T-helper 1 cell treated with Interleukin-12 subunit alpha and Interleukin-12 subunit beta and Interleukin-4 antibody, amounts not matched to agents 30 μg/mL and 1 μg/mL, for 36 hours (primary cell): ENCODE results near the gene BEND7.
"Not testable (repeated sequence)": the region's sequence is repeated elsewhere in the genome, so short reads cannot be mapped to it uniquely, and the experiment has no call there.

Experiments used
- H3K27ac Mint-ChIP-seq: one replicate; pipeline ENCODE4 v1.8.0; 2021; ENCODE audit warnings: mild to moderate bottlenecking, mixed read lengths
- H3K27me3 Mint-ChIP-seq: one replicate; pipeline ENCODE4 v1.8.0; 2021; ENCODE audit warnings: low read depth, mixed read lengths
- H3K36me3 Mint-ChIP-seq: one replicate; pipeline ENCODE4 v1.8.0; 2021; ENCODE audit warnings: low read depth, mixed read lengths
- H3K4me1 Mint-ChIP-seq: one replicate; pipeline ENCODE4 v1.8.0; 2021; ENCODE audit warnings: low read depth, mixed read lengths
- H3K4me3 Mint-ChIP-seq: one replicate; pipeline ENCODE4 v1.8.0; 2021; ENCODE audit warnings: mild to moderate bottlenecking, moderate library complexity, mixed read lengths
- H3K9me3 Mint-ChIP-seq: one replicate; pipeline ENCODE4 v1.8.0; 2021; ENCODE audit warnings: mixed read lengths

Gene BEND7

GRCh38 chr10:13437026-13437555 lies 91.7 kb downstream of the BEND7 start:
- H3K36me3 Mint-ChIP-seq = no peaks in the 10 kb centered on the region
- no peak overlapping the region for H3K27ac Mint-ChIP-seq
- H3K27me3 Mint-ChIP-seq = peaks cover 55% of the 10 kb centered on the region
- no peaks in the 10 kb centered on the region for H3K9me3 Mint-ChIP-seq
- H3K4me1 Mint-ChIP-seq = peaks cover 7% of the 10 kb centered on the region
- H3K4me3 Mint-ChIP-seq = no peak overlapping the region

GRCh38 chr10:13427943-13428342 lies 100.9 kb downstream of the BEND7 start:
- H3K9me3 Mint-ChIP-seq, H3K4me1 Mint-ChIP-seq, H3K36me3 Mint-ChIP-seq, H3K27ac Mint-ChIP-seq, H3K4me3 Mint-ChIP-seq: not testable (repeated sequence)
- peaks cover 19% of the 10 kb centered on the region for H3K27me3 Mint-ChIP-seq

GRCh38 chr10:13425397-13425796 lies 103.4 kb downstream of the BEND7 start:
- no peaks in the 10 kb centered on the region for H3K36me3 Mint-ChIP-seq
- H3K4me3 Mint-ChIP-seq = no peak overlapping the region
- H3K27me3 Mint-ChIP-seq = peaks cover 17% of the 10 kb centered on the region
- H3K4me1 Mint-ChIP-seq = no peaks in the 10 kb centered on the region
- no peak overlapping the region for H3K27ac Mint-ChIP-seq
- H3K9me3 Mint-ChIP-seq = no peaks in the 10 kb centered on the region

GRCh38 chr10:13422800-13423199 lies 106.0 kb downstream of the BEND7 start:
- H3K27ac Mint-ChIP-seq = no peak overlapping the region

DNA sequence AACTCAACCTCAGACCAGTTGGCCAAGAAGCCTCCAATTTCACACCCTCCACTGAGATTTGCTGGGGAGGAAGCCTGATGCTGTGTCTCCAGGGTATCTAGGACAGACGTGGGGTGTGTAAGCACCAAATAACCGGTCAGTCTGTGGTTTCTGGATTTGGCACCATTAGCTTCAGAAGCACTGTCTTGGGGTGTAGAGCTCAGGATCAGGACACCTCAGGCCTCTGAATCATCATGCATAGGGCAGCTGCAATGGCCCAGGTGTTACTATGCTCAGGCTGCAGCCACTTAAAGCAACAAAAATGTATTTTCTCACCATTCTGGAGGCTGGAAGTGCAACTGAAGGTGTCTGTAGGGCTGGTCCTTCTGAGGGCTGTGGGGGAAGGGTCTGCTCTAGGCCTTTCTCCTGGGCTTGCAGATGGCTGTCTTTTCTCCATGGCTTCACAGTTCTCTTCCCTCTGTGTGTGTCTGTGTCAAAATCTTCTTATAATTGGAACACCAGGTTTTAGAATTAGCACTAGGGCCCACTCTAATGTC lies 107.4 kb downstream of the BEND7 start:
- Mint-ChIP-seq H3K36me3 (no peaks in the 10 kb centered on the region), H3K27ac (no peak overlapping the region), H3K9me3 (no peaks in the 10 kb centered on the region), H3K27me3 (peaks cover 10% of the 10 kb centered on the region), H3K4me1 (no peaks in the 10 kb centered on the region), H3K4me3 (no peak overlapping the region)

More at GRCh38 chr10:13422800-13423199, 106.0 kb downstream of the BEND7 start:
- Mint-ChIP-seq H3K4me3 (no peak overlapping the region), H3K9me3 (no peaks in the 10 kb centered on the region), H3K27me3 (peaks cover 17% of the 10 kb centered on the region), H3K4me1 (no peaks in the 10 kb centered on the region), H3K36me3 (no peaks in the 10 kb centered on the region)

GRCh38 chr10:13420532-13421307 lies 108.1 kb downstream of the BEND7 start:
- Mint-ChIP-seq H3K4me3 (no peak overlapping the region), H3K27me3 (peaks cover 4% of the 10 kb centered on the region), H3K4me1 (no peaks in the 10 kb centered on the region), H3K27ac (no peak overlapping the region), H3K36me3 (no peaks in the 10 kb centered on the region), H3K9me3 (no peaks in the 10 kb centered on the region)

DNA sequence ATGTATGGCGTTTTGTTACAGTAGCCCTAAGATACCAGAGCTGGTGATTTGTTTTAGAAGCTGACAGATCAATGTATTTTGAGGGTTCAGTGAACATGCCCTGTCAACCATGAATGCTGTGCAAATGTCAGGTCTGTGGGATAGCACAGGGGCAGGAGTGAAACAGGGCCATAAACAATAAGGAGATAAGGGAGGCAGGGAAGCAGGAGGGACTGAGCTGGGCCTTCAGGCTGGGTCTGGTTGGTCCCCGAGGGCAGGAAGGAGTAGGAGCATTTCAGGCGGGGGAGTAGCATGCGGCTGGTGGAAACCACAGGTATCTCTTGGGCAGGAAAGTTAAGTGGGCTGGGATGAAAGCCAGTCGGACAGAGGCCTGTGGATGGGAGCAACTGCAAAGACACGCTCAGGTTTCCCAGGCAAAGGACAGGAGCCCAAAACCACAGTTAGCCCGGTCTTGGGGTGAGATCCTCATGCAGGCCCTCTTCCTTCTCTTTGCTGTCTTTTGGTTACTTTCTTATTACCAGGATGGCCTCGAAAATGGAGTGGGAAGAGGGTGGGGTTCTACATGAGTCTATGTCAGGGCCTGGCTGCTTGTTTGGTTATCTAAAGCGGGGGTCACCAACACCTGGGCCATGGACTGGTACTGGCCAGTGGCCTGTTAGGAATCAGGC lies 111.2 kb downstream of the BEND7 start:
- H3K4me3 Mint-ChIP-seq = no peak overlapping the region
- H3K9me3 Mint-ChIP-seq = peaks cover 3% of the 10 kb centered on the region
- no peaks in the 10 kb centered on the region for H3K27me3 Mint-ChIP-seq
- H3K4me1 Mint-ChIP-seq = no peaks in the 10 kb centered on the region
- H3K36me3 Mint-ChIP-seq = no peaks in the 10 kb centered on the region
- no peak overlapping the region for H3K27ac Mint-ChIP-seq

DNA sequence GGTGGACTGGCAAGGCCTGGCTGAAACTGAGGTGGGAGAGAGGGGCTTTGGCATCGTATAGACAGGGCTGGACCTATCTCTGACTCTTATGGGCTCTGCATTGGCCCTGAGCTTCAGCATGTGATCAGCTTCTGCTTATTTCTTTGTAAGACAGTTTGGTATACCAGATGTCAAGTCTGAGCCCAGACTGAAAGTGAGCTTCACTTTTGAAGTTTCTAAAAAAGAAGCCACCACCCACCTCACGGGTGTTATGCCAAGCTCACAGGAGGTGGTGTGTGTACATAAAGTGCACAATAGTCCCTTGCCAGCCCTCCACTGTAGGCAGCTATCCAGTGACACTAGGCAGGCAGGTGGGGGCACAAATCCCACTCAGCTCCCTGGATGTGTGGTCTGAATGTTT lies 112.1 kb downstream of the BEND7 start:
- no peaks in the 10 kb centered on the region for H3K36me3 Mint-ChIP-seq
- no peaks in the 10 kb centered on the region for H3K27me3 Mint-ChIP-seq
- H3K4me1 Mint-ChIP-seq = no peaks in the 10 kb centered on the region
- H3K27ac Mint-ChIP-seq = no peak overlapping the region
- peaks cover 3% of the 10 kb centered on the region for H3K9me3 Mint-ChIP-seq
- H3K4me3 Mint-ChIP-seq = no peak overlapping the region

DNA sequence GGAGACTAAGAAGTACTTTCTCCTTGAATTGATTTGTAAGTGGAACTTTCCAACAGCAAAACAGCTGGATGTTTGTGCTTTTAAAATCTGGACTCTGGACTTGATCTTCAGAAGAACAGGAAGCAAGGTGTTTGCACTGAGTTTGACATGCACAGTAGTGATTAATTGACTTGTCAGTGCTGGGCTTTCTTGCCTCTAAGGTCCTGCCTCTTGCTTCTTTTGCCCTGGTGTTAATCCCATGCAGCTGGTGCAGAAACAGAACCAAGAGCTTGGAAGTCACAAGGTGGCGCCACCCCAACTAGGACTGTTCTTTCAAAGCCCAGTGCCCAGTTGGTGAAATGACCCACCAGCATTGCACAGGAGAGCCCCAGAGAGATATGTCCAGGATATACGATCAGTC lies 114.0 kb downstream of the BEND7 start:
- Mint-ChIP-seq H3K4me3 (no peak overlapping the region), H3K9me3 (peaks cover 3% of the 10 kb centered on the region), H3K27me3 (no peaks in the 10 kb centered on the region), H3K36me3 (no peaks in the 10 kb centered on the region), H3K27ac (no peak overlapping the region), H3K4me1 (no peaks in the 10 kb centered on the region)

GRCh38 chr10:13414137-13414536 lies 114.7 kb downstream of the BEND7 start:
- Mint-ChIP-seq H3K4me1 (no peaks in the 10 kb centered on the region), H3K4me3 (no peak overlapping the region), H3K27me3 (no peaks in the 10 kb centered on the region), H3K9me3 (peaks cover 3% of the 10 kb centered on the region), H3K27ac (no peak overlapping the region), H3K36me3 (no peaks in the 10 kb centered on the region)

GRCh38 chr10:13412894-13413293 lies 115.9 kb downstream of the BEND7 start:
- peaks cover 4% of the 10 kb centered on the region for H3K27me3 Mint-ChIP-seq
- H3K9me3 Mint-ChIP-seq = peaks cover 3% of the 10 kb centered on the region
- no peak overlapping the region for H3K4me3 Mint-ChIP-seq
- no peaks in the 10 kb centered on the region for H3K4me1 Mint-ChIP-seq
- no peak overlapping the region for H3K27ac Mint-ChIP-seq
- H3K36me3 Mint-ChIP-seq = no peaks in the 10 kb centered on the region

GRCh38 chr10:13404791-13405190 lies 124.0 kb downstream of the BEND7 start:
- no peak overlapping the region for H3K4me3 Mint-ChIP-seq
- H3K27ac Mint-ChIP-seq = no peak overlapping the region
- no peaks in the 10 kb centered on the region for H3K4me1 Mint-ChIP-seq
- H3K27me3 Mint-ChIP-seq = peaks cover 7% of the 10 kb centered on the region
- peaks cover 3% of the 10 kb centered on the region for H3K9me3 Mint-ChIP-seq
- no peaks in the 10 kb centered on the region for H3K36me3 Mint-ChIP-seq

- Mint-ChIP-seq H3K36me3 (no peaks in the 10 kb centered on the region), H3K4me3 (no peak overlapping the region), H3K9me3 (peaks cover 3% of the 10 kb centered on the region), H3K27me3 (peaks cover 7% of the 10 kb centered on the region), H3K27ac (no peak overlapping the region), H3K4me1 (no peaks in the 10 kb centered on the region)
Measured at GRCh38 chr10:13404305-13404759, 124.5 kb downstream of the BEND7 start.

DNA sequence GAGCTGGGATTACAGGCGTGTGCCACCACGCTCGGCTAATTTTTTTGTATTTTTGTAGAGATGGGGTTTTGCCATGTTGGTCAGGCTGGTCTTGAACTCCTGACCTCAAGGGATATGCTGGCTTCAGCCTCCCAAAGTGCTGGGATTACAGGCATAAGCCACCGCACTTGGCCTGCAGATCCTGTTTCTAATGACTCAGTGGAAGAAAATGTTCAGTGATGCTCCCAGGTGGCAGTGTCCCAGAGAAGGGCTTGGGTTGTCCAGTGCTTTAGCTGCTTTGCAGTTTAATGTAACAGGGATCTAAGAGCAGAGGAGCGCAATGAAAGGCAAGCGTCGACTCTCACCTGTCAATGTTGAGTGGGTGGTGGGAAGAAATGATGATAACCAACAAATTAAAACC lies 125.4 kb downstream of the BEND7 start:
- H3K4me1 Mint-ChIP-seq, H3K36me3 Mint-ChIP-seq, H3K9me3 Mint-ChIP-seq, H3K27me3 Mint-ChIP-seq, H3K4me3 Mint-ChIP-seq, H3K27ac Mint-ChIP-seq: not testable (repeated sequence)

- no peak overlapping the region for H3K27ac Mint-ChIP-seq
- peaks cover 3% of the 10 kb centered on the region for H3K9me3 Mint-ChIP-seq
- H3K27me3 Mint-ChIP-seq = peaks cover 4% of the 10 kb centered on the region
- H3K4me1 Mint-ChIP-seq = no peaks in the 10 kb centered on the region
- no peaks in the 10 kb centered on the region for H3K36me3 Mint-ChIP-seq
- no peak overlapping the region for H3K4me3 Mint-ChIP-seq
Measured at GRCh38 chr10:13402021-13402420, 126.8 kb downstream of the BEND7 start.
